Measurements from ENCODE around the gene PCA3. TPM values are rescaled to one million over a fixed set of nuclear protein-coding genes. Genes with fewer than 3 reads are reported as not detected.

PCA3 gene
- polyA plus RNA-seq, 1 of the 3 experiments (the other 2 are of a cell fraction), result 0.21 TPM

- H3K27me3 ChIP-seq (ENCODE audit: insufficient read depth), result peaks cover 33% of the 10 kb centered on the region; the same call in 1 of the 2 replicates
- DNase-seq, result no peak
- no peak overlapping the region for H2AFZ ChIP-seq (ENCODE audit: low read depth)
- POLR2A ChIA-PET, result no interaction called here
- no peak overlapping the region for H3K4me3 ChIP-seq (ENCODE audit: low read depth in 2 of 2, low read length in 1 of 2)
- H3K27ac ChIP-seq (ENCODE audit: low read depth in 2 of 2, low read length in 1 of 2), result no peak overlapping the region
- H3K4me2 ChIP-seq, result no peak overlapping the region
- TF ChIP-seq EZH2phosphoT487 (IDR thresholded peaks at IDR 0.05; ENCODE audit: borderline replicate concordance, low read depth) (no peak), FOSL2 (IDR thresholded peaks at IDR 0.05; ENCODE audit: borderline replicate concordance, low read depth) (no peak), MEF2A (IDR thresholded peaks at IDR 0.05; ENCODE audit: borderline replicate concordance, low read depth) (no peak), FOXM1 (IDR thresholded peaks at IDR 0.05; ENCODE audit: low read depth) (no peak), FOXJ3 (CRISPR knock-in tag; IDR thresholded peaks at IDR 0.05) (no peak), TEAD4 (IDR thresholded peaks at IDR 0.05; ENCODE audit: borderline replicate concordance, insufficient read depth) (no peak), IRF3 (IDR thresholded peaks at IDR 0.05; ENCODE audit: low read depth, low read length) (no peak), GATA2 (CRISPR knock-in tag; IDR thresholded peaks at IDR 0.05) (no peak)
- 0% methylated on average over 3 of the region's 3 CpGs for WGBS (ENCODE audit: low lambda C conversion rate)
- no peaks in the 10 kb centered on the region for H3K9me3 ChIP-seq
- no peak overlapping the region for H3K9ac ChIP-seq
- H3F3A ChIP-seq (replicated peaks; ENCODE audit: insufficient read depth), result no peaks in the 10 kb centered on the region
- H3K9me2 ChIP-seq, result no peaks in the 10 kb centered on the region
- no peaks in the 10 kb centered on the region for H3K36me3 ChIP-seq (replicated peaks in 1 of 2; ENCODE audit: control insufficient read depth in 1 of 2, insufficient read depth in 2 of 2, low read length in 1 of 2)
- H3K4me1 ChIP-seq (ENCODE audit: control insufficient read depth in 1 of 2, insufficient read depth in 2 of 2, low read depth in 1 of 2, low read length in 1 of 2), result no peaks in the 10 kb centered on the region
- CTCF ChIA-PET, result no interaction called here
- H4K20me1 ChIP-seq (ENCODE audit: insufficient read depth), result no peaks in the 10 kb centered on the region
- H3K79me2 ChIP-seq (ENCODE audit: insufficient read depth), result no peaks in the 10 kb centered on the region
Observed at GRCh38 chr9:76744336-76744735, 19.9 kb upstream of the PCA3 start.

- Histone ChIP-seq H4K20me1 (ENCODE audit: insufficient read depth) (no peaks in the 10 kb centered on the region), H3K27ac (ENCODE audit: low read depth in 2 of 2, low read length in 1 of 2) (no peak overlapping the region), H3K27me3 (ENCODE audit: insufficient read depth) (peaks cover 65% of the 10 kb centered on the region), H3K9me2 (no peaks in the 10 kb centered on the region), H3K4me1 (ENCODE audit: control insufficient read depth in 1 of 2, insufficient read depth in 2 of 2, low read depth in 1 of 2, low read length in 1 of 2) (no peaks in the 10 kb centered on the region), H3K9ac (no peak overlapping the region), H3F3A (replicated peaks; ENCODE audit: insufficient read depth) (no peaks in the 10 kb centered on the region), H2AFZ (ENCODE audit: low read depth) (no peak overlapping the region), H3K4me3 (ENCODE audit: low read depth in 2 of 2, low read length in 1 of 2) (no peak overlapping the region), H3K36me3 (replicated peaks in 1 of 2; ENCODE audit: control insufficient read depth in 1 of 2, insufficient read depth in 2 of 2, low read length in 1 of 2) (no peaks in the 10 kb centered on the region), H3K79me2 (ENCODE audit: insufficient read depth) (no peaks in the 10 kb centered on the region), H3K4me2 (no peak overlapping the region), H3K9me3 (no peaks in the 10 kb centered on the region)
- no peak for DNase-seq
- TF ChIP-seq YY1 (IDR thresholded peaks at IDR 0.05; ENCODE audit: low read depth) (no peak), EZH2phosphoT487 (IDR thresholded peaks at IDR 0.05; ENCODE audit: borderline replicate concordance, low read depth) (no peak), MAX (IDR thresholded peaks at IDR 0.05; ENCODE audit: low read depth) (no peak), PBX3 (IDR thresholded peaks at IDR 0.05) (no peak), CTCF (IDR thresholded peaks at IDR 0.05) (no peak), JUND (IDR thresholded peaks at IDR 0.05) (no peak), RAD21 (IDR thresholded peaks at IDR 0.05; ENCODE audit: low read length) (no peak), ZBTB33 (IDR thresholded peaks at IDR 0.05; ENCODE audit: borderline replicate concordance, low read depth) (no peak), RFX5 (IDR thresholded peaks at IDR 0.05; ENCODE audit: low read length) (no peak), FOXM1 (IDR thresholded peaks at IDR 0.05; ENCODE audit: low read depth) (no peak), IRF3 (IDR thresholded peaks at IDR 0.05; ENCODE audit: low read depth, low read length) (no peak)
- WGBS (ENCODE audit: low lambda C conversion rate), result 65% methylated on average over 3 of the region's 3 CpGs
- POLR2A ChIA-PET, result no interaction called here
- CTCF ChIA-PET, result interaction anchor here (0.6 kb wide), 1 partner anchor 1836 kb away, joined by 3 read pairs; no protein-coding TSS in a partner anchor
Observed at GRCh38 chr9:76751001-76751400, 13.2 kb upstream of the PCA3 start.

All from SK-N-SH (cell line).